HEK293 (cell line): ENCODE data around the gene TMEM39B.
A peak's percentile ranks its signal among the peaks of the same experiment; 100 is the strongest.

ENCODE experiments used
- CTCF ChIA-PET: fragments of 350-600 bp; formaldehyde crosslinking; extraction: SDS; loops from one replicate; lab custom pipeline; 2021; ENCODE audit warnings: antibody characterized with exemption; lab: Yijun Ruan, JAX
- POLR2A ChIA-PET: fragments of 300-600 bp; formaldehyde crosslinking; extraction: SDS; loops from one replicate; lab custom pipeline; 2020; ENCODE audit warnings: antibody characterized with exemption, inconsistent platforms; lab: Yijun Ruan, JAX
- H3K27ac ChIP-seq: fragments of 200-500 bp; sonication (Bioruptor generic); 2 replicates; pipeline ENCODE4 v1.5.1; 2014; ENCODE audit warnings: low read depth, low read length, control low read depth, inconsistent platforms; ENCODE audit errors: extremely low read depth
- H3K36me3 ChIP-seq, 2 experiments: fragments of 200-500 bp in 1 of 2; sonication (Bioruptor generic) in 1 of 2; 1 replicate in 1 of 2; 2 replicates in 1 of 2; pipeline ENCODE4 v1.5.1; 2014 to 2017; ENCODE audit warnings: inconsistent platforms in 2 of 2, low read length in 2 of 2; ENCODE audit not compliant: control insufficient read depth in 2 of 2, insufficient read depth in 1 of 2
- H3K4me1 ChIP-seq: fragments of 200-500 bp; sonication (Bioruptor generic); 2 replicates; pipeline ENCODE4 v1.5.1; 2014; ENCODE audit warnings: mild to moderate bottlenecking, low read length, inconsistent platforms; ENCODE audit not compliant: control insufficient read depth, insufficient read depth
- H3K4me3 ChIP-seq: 2 replicates; pipeline ENCODE4 v1.5.1; 2011; ENCODE audit warnings: low read depth, mild to moderate bottlenecking, control low read depth, low read length, moderate library complexity
- H3K9me3 ChIP-seq: fragments of 200-500 bp; sonication (Bioruptor generic); 2 replicates; pipeline ENCODE4 v1.5.1; 2014; ENCODE audit warnings: low read depth, low read length, inconsistent platforms; ENCODE audit not compliant: control insufficient read depth, insufficient read depth
- BCL11B ChIP-seq: fragments of 450-650 bp; formaldehyde crosslinking; IDR thresholded peaks from 2 replicates; pipeline ENCODE4 v1.5.1; 2016; ENCODE audit warnings: low read depth, missing biosample characterization, missing genetic modification characterization
- PRDM1 ChIP-seq: fragments of 450-650 bp; formaldehyde crosslinking; IDR thresholded peaks from 2 replicates; pipeline ENCODE4; 2016; ENCODE audit warnings: missing biosample characterization, missing genetic modification characterization
- SALL2 ChIP-seq: fragments of 450-650 bp; formaldehyde crosslinking; IDR thresholded peaks from 2 replicates; pipeline ENCODE4 v1.5.0; 2017; ENCODE audit warnings: missing biosample characterization, mild to moderate bottlenecking, missing genetic modification characterization, borderline replicate concordance
- SP2 ChIP-seq: fragments of 450-650 bp; formaldehyde crosslinking; IDR thresholded peaks from 2 replicates; pipeline ENCODE4 v1.5.1; 2016; ENCODE audit warnings: missing biosample characterization, missing genetic modification characterization
- ZNF114 ChIP-seq: fragments of 450-650 bp; formaldehyde crosslinking; IDR thresholded peaks from 2 replicates; pipeline ENCODE4 v1.5.0; 2017; ENCODE audit warnings: missing biosample characterization, missing genetic modification characterization
- ZNF175 ChIP-seq: fragments of 450-650 bp; formaldehyde crosslinking; IDR thresholded peaks from 2 replicates; pipeline ENCODE4 v1.5.1; 2016; ENCODE audit warnings: missing biosample characterization, missing genetic modification characterization
- ZNF221 ChIP-seq: fragments of 450-650 bp; formaldehyde crosslinking; IDR thresholded peaks from 2 replicates; pipeline ENCODE4 v1.5.1; 2017; ENCODE audit warnings: missing biosample characterization, missing genetic modification characterization, borderline replicate concordance
- ZNF24 ChIP-seq: fragments of 450-650 bp; formaldehyde crosslinking; IDR thresholded peaks from 2 replicates; pipeline ENCODE4 v1.5.1; 2016; ENCODE audit warnings: missing biosample characterization, missing genetic modification characterization
- ZNF311 ChIP-seq: fragments of 450-650 bp; formaldehyde crosslinking; IDR thresholded peaks from 2 replicates; pipeline ENCODE4 v1.5.1; 2017; ENCODE audit warnings: missing biosample characterization, missing genetic modification characterization, borderline replicate concordance
- ZNF366 ChIP-seq: fragments of 450-650 bp; formaldehyde crosslinking; conservative IDR thresholded peaks from 2 replicates; pipeline ENCODE4 v1.5.1; 2016; ENCODE audit warnings: missing biosample characterization, missing genetic modification characterization
- ZNF416 ChIP-seq: fragments of 450-650 bp; formaldehyde crosslinking; IDR thresholded peaks from 2 replicates; pipeline ENCODE4 v1.5.1; 2016; ENCODE audit warnings: missing biosample characterization, missing genetic modification characterization
- ZNF776 ChIP-seq: fragments of 450-650 bp; formaldehyde crosslinking; IDR thresholded peaks from 2 replicates; pipeline ENCODE4 v1.5.0; 2017; ENCODE audit warnings: missing biosample characterization, missing genetic modification characterization, borderline replicate concordance
- TF ChIP-seq, protein P1 (sequence below): fragments of 450-650 bp; formaldehyde crosslinking; IDR thresholded peaks from 2 replicates; pipeline ENCODE4 v1.5.1; 2017; ENCODE audit warnings: missing biosample characterization, missing genetic modification characterization
- TF ChIP-seq, protein P2 (sequence below): fragments of 450-650 bp; formaldehyde crosslinking; conservative IDR thresholded peaks from 2 replicates; pipeline ENCODE4 v1.5.1; 2016; ENCODE audit warnings: low read depth, missing biosample characterization, missing genetic modification characterization
- TF ChIP-seq, protein P3 (sequence below): fragments of 450-650 bp; formaldehyde crosslinking; IDR thresholded peaks from 2 replicates; pipeline ENCODE4 v1.5.1; 2016; ENCODE audit warnings: missing biosample characterization, missing genetic modification characterization
- TF ChIP-seq, protein P4 (sequence below): fragments of 450-650 bp; formaldehyde crosslinking; IDR thresholded peaks from 2 replicates; pipeline ENCODE4 v1.5.1; 2016; ENCODE audit warnings: missing biosample characterization, missing genetic modification characterization

Gene TMEM39B

DNA sequence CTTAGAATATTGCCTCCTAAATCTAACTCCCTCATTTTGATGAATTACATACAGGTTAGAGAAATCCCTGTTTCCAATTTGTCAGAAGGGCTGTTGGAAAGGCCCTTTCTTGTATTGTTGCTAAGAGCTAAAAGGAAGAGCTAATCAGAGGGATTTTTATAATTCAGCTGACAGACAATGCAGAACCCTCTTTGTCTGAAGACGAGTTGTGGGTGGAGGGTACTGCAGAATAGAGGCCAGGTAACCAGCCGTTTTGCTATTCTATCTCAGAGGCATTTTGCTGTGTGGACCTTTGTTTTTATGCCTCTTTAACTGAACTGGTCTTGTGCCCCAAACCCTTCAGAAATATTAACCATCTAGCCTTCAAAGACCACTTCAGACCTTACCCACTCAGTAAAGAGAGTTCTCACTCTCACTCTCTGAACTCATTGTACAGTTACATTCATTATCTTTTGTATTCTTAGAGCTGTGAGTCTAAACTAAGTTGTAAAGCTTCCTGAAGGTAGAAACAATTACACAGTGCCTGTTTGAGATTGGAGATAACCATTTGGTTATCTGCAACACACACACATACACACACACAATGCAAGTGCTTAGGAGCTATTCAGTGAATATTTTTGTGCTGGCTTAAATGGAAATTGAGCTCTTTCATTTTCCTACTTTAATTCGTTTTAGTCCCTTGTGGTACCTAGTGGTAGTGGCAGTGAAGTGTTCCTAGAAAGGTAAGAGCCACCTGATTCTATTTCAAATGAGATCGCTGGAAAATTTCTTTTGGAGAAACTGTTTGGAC is 54.9 kb downstream of the TMEM39B start:
- Histone ChIP-seq H3K4me1 (no peaks in the 10 kb centered on the region), H3K36me3 (peaks cover 0 to 15% of the 10 kb centered on the region in 2 experiments; a peak in 2 of 3 replicates), H3K27ac (no peak overlapping the region), H3K9me3 (no peaks in the 10 kb centered on the region), H3K4me3 (no peak overlapping the region)
- TF ChIP-seq, protein P1, sequence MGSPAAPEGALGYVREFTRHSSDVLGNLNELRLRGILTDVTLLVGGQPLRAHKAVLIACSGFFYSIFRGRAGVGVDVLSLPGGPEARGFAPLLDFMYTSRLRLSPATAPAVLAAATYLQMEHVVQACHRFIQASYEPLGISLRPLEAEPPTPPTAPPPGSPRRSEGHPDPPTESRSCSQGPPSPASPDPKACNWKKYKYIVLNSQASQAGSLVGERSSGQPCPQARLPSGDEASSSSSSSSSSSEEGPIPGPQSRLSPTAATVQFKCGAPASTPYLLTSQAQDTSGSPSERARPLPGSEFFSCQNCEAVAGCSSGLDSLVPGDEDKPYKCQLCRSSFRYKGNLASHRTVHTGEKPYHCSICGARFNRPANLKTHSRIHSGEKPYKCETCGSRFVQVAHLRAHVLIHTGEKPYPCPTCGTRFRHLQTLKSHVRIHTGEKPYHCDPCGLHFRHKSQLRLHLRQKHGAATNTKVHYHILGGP (tag by site-specific recombination): 0 out of 2 replicates have a peak, but pooled peaks have one; percentile 15
- TF ChIP-seq SP2: no peak
- peak; percentile 40; the same call in 1 of the 2 replicates for TF ChIP-seq PRDM1 (tag by site-specific recombination)
- CTCF ChIA-PET: interaction anchor here (0.6 to 1.0 kb wide), 4 partner anchors 13 to 882 kb away, joined by 3 to 5 read pairs (median 3); no protein-coding TSS in a partner anchor
- POLR2A ChIA-PET: interaction anchor here (0.9 to 2.8 kb wide), 4 partner anchors 15 to 52 kb away, joined by 3 to 9 read pairs (median 4); partner anchors contain the start of genes KPNA6 and TXLNA

DNA sequence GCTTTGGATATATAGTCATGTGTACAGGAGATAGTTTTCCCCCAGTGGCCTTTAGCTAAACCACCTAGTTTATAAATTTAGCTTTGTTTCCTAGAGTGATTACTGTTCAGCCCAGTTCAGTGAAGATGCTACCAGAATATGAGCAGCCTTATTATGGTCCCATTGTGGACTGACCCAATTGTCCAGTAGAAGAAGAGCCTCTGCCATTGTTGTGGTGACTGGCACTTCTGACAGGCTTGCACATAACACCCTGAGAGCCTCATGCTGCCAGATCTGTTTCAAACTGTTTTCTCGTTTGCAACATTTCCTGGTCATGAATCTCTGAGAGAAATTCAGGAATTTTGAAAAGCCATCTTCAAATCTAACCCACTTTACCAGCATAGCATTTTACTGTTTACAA is 55.7 kb downstream of the TMEM39B start:
- no peaks in the 10 kb centered on the region for H3K9me3 ChIP-seq
- no peak for TF ChIP-seq ZNF24 (tag by site-specific recombination)
- TF ChIP-seq, protein P2, sequence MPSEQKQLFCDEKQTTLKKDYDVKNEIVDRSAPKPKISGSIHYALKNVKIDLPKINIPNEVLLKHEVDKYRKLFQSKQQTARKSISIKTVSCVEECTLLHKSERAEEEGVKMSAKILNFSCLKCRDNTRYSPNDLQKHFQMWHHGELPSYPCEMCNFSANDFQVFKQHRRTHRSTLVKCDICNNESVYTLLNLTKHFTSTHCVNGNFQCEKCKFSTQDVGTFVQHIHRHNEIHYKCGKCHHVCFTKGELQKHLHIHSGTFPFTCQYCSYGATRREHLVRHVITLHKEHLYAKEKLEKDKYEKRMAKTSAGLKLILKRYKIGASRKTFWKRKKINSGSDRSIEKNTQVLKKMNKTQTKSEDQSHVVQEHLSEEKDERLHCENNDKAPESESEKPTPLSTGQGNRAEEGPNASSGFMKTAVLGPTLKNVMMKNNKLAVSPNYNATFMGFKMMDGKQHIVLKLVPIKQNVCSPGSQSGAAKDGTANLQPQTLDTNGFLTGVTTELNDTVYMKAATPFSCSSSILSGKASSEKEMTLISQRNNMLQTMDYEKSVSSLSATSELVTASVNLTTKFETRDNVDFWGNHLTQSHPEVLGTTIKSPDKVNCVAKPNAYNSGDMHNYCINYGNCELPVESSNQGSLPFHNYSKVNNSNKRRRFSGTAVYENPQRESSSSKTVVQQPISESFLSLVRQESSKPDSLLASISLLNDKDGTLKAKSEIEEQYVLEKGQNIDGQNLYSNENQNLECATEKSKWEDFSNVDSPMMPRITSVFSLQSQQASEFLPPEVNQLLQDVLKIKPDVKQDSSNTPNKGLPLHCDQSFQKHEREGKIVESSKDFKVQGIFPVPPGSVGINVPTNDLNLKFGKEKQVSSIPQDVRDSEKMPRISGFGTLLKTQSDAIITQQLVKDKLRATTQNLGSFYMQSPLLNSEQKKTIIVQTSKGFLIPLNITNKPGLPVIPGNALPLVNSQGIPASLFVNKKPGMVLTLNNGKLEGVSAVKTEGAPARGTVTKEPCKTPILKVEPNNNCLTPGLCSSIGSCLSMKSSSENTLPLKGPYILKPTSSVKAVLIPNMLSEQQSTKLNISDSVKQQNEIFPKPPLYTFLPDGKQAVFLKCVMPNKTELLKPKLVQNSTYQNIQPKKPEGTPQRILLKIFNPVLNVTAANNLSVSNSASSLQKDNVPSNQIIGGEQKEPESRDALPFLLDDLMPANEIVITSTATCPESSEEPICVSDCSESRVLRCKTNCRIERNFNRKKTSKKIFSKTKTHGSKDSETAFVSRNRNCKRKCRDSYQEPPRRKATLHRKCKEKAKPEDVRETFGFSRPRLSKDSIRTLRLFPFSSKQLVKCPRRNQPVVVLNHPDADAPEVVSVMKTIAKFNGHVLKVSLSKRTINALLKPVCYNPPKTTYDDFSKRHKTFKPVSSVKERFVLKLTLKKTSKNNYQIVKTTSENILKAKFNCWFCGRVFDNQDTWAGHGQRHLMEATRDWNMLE (tag by site-specific recombination): no peak
- no peak for TF ChIP-seq SALL2 (tag by site-specific recombination)
- TF ChIP-seq ZNF114 (tag by site-specific recombination): no peak
- TF ChIP-seq BCL11B (tag by site-specific recombination): no peak
- TF ChIP-seq, protein P3, sequence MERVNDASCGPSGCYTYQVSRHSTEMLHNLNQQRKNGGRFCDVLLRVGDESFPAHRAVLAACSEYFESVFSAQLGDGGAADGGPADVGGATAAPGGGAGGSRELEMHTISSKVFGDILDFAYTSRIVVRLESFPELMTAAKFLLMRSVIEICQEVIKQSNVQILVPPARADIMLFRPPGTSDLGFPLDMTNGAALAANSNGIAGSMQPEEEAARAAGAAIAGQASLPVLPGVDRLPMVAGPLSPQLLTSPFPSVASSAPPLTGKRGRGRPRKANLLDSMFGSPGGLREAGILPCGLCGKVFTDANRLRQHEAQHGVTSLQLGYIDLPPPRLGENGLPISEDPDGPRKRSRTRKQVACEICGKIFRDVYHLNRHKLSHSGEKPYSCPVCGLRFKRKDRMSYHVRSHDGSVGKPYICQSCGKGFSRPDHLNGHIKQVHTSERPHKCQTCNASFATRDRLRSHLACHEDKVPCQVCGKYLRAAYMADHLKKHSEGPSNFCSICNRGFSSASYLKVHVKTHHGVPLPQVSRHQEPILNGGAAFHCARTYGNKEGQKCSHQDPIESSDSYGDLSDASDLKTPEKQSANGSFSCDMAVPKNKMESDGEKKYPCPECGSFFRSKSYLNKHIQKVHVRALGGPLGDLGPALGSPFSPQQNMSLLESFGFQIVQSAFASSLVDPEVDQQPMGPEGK (tag by site-specific recombination): no peak
- TF ChIP-seq ZNF175 (tag by site-specific recombination): no peak
- TF ChIP-seq, protein P4, sequence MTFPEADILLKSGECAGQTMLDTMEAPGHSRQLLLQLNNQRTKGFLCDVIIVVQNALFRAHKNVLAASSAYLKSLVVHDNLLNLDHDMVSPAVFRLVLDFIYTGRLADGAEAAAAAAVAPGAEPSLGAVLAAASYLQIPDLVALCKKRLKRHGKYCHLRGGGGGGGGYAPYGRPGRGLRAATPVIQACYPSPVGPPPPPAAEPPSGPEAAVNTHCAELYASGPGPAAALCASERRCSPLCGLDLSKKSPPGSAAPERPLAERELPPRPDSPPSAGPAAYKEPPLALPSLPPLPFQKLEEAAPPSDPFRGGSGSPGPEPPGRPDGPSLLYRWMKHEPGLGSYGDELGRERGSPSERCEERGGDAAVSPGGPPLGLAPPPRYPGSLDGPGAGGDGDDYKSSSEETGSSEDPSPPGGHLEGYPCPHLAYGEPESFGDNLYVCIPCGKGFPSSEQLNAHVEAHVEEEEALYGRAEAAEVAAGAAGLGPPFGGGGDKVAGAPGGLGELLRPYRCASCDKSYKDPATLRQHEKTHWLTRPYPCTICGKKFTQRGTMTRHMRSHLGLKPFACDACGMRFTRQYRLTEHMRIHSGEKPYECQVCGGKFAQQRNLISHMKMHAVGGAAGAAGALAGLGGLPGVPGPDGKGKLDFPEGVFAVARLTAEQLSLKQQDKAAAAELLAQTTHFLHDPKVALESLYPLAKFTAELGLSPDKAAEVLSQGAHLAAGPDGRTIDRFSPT (tag by site-specific recombination): no peak
- no peak for TF ChIP-seq ZNF776 (tag by site-specific recombination)
- no peak for TF ChIP-seq ZNF416
- TF ChIP-seq ZNF311 (tag by site-specific recombination): no peak
- no peak for TF ChIP-seq ZNF221 (tag by site-specific recombination)
- no peak for TF ChIP-seq ZNF366 (tag by site-specific recombination)
- no peak overlapping the region for H3K27ac ChIP-seq
- peaks cover 0 to 15% of the 10 kb centered on the region in 2 experiments; a peak in 2 of 3 replicates for H3K36me3 ChIP-seq
- ChIA-PET POLR2A (interaction anchor here (1.0 to 2.8 kb wide), 3 partner anchors 14 to 51 kb away, joined by 4 to 9 read pairs (median 4); partner anchors contain the start of genes KPNA6 and TXLNA), CTCF (interaction anchor here (0.6 to 1.0 kb wide), 5 partner anchors 14 to 380 kb away, joined by 3 to 5 read pairs (median 3); no protein-coding TSS in a partner anchor)
- H3K4me3 ChIP-seq: no peak overlapping the region
- no peaks in the 10 kb centered on the region for H3K4me1 ChIP-seq
